H9 (cell line): ENCODE data around the gene GABRB2. TPM values are rescaled to one million over a fixed set of nuclear protein-coding genes. Genes with fewer than 3 reads are reported as not detected.

Experiments
- DNase-seq: peaks from one replicate; pipeline ENCODE4 v3.0.0-alpha.2; 2017
- H2AFZ ChIP-seq: one replicate; pipeline ENCODE4 v1.6.1; 2013; ENCODE audit warnings: mild to moderate bottlenecking, low read length, control low read depth, moderate library complexity
- H2AK5ac ChIP-seq: 2 replicates; pipeline ENCODE4 v1.6.1; 2013; ENCODE audit warnings: low read length, control low read depth, mixed read lengths; ENCODE audit not compliant: insufficient read length
- H2BK120ac ChIP-seq: one replicate; pipeline ENCODE4 v1.6.1; 2013; ENCODE audit warnings: low read depth, mild to moderate bottlenecking, low read length, control low read depth, inconsistent platforms; ENCODE audit not compliant: poor library complexity, severe bottlenecking
- H2BK12ac ChIP-seq: 2 replicates; pipeline ENCODE4 v1.6.1; 2013; ENCODE audit warnings: low read length, control low read depth, mixed read lengths, low read depth; ENCODE audit not compliant: insufficient read length
- H2BK15ac ChIP-seq: 2 replicates; pipeline ENCODE4 v1.6.1; 2013; ENCODE audit warnings: low read depth, low read length, control low read depth
- H2BK20ac ChIP-seq: one replicate; pipeline ENCODE4 v1.6.1; 2013; ENCODE audit warnings: low read depth, mild to moderate bottlenecking, low read length, control low read depth, inconsistent platforms; ENCODE audit not compliant: poor library complexity, severe bottlenecking
- H2BK5ac ChIP-seq: 2 replicates; pipeline ENCODE4 v1.6.1; 2013; ENCODE audit warnings: low read length, control low read depth, mixed read lengths; ENCODE audit not compliant: insufficient read length
- H3K14ac ChIP-seq: 2 replicates; pipeline ENCODE4 v1.6.1; 2013; ENCODE audit warnings: low read length, control low read depth; ENCODE audit not compliant: insufficient read depth
- H3K18ac ChIP-seq: 2 replicates; pipeline ENCODE4 v1.6.1; 2013; ENCODE audit warnings: low read depth, mild to moderate bottlenecking, mixed read lengths, low read length, control low read depth; ENCODE audit not compliant: insufficient read length
- H3K23ac ChIP-seq: 2 replicates; pipeline ENCODE4 v1.6.1; 2013; ENCODE audit warnings: low read length, control low read depth, mixed read lengths, low read depth; ENCODE audit not compliant: insufficient read length
- H3K23me2 ChIP-seq: 2 replicates; pipeline ENCODE4 v1.6.1; 2013; ENCODE audit warnings: low read depth, mild to moderate bottlenecking, mixed read lengths, low read length, control low read depth; ENCODE audit not compliant: insufficient read length, poor library complexity, severe bottlenecking
- H3K27ac ChIP-seq: 2 replicates; pipeline ENCODE4 v1.5.1; 2013; ENCODE audit warnings: low read length, control low read depth, mixed read lengths, low read depth; ENCODE audit not compliant: insufficient read length
- H3K27me3 ChIP-seq: 2 replicates; pipeline ENCODE4 v1.6.1; 2013; ENCODE audit warnings: low read length, control low read depth, inconsistent platforms; ENCODE audit not compliant: insufficient read depth
- H3K4ac ChIP-seq: 2 replicates; pipeline ENCODE4 v1.6.1; 2013; ENCODE audit warnings: low read depth, mild to moderate bottlenecking, control low read depth, inconsistent platforms, low read length, moderate library complexity
- H3K4me1 ChIP-seq: 2 replicates; pipeline ENCODE4 v1.6.1; 2013; ENCODE audit warnings: low read length, control low read depth, inconsistent platforms; ENCODE audit not compliant: insufficient read depth
- H3K4me2 ChIP-seq: 2 replicates; pipeline ENCODE4 v1.6.1; 2013; ENCODE audit warnings: low read length, control low read depth, mixed read lengths; ENCODE audit not compliant: insufficient read length, insufficient read depth
- H3K56ac ChIP-seq: 2 replicates; pipeline ENCODE4 v1.6.1; 2013; ENCODE audit warnings: low read depth, mild to moderate bottlenecking, mixed read lengths, low read length, control low read depth; ENCODE audit not compliant: insufficient read length
- H3K79me1 ChIP-seq: 2 replicates; pipeline ENCODE4 v1.6.1; 2013; ENCODE audit warnings: low read depth, mild to moderate bottlenecking, moderate library complexity, low read length, control low read depth, inconsistent platforms; ENCODE audit not compliant: insufficient read depth, poor library complexity, severe bottlenecking
- H3K79me2 ChIP-seq: 2 replicates; pipeline ENCODE4 v1.6.1; 2013; ENCODE audit warnings: low read length, control low read depth, inconsistent platforms; ENCODE audit not compliant: insufficient read depth
- H3K9ac ChIP-seq: 2 replicates; pipeline ENCODE4 v1.6.1; 2013; ENCODE audit warnings: low read length, control low read depth, mixed read lengths; ENCODE audit not compliant: insufficient read length; ENCODE audit errors: extremely low read depth
- H3K9me3 ChIP-seq: one replicate; pipeline ENCODE4 v1.6.1; 2013; ENCODE audit warnings: low read depth, low read length, inconsistent platforms; ENCODE audit not compliant: control insufficient read depth
- H3T11ph ChIP-seq: one replicate; pipeline ENCODE4 v1.6.1; 2013; ENCODE audit warnings: mild to moderate bottlenecking, low read length, control low read depth, inconsistent platforms
- H4K20me1 ChIP-seq: one replicate; pipeline ENCODE4 v1.6.1; 2013; ENCODE audit not compliant: control insufficient read depth, insufficient read length, insufficient read depth
- H4K5ac ChIP-seq: 2 replicates; pipeline ENCODE4 v1.6.1; 2013; ENCODE audit warnings: low read depth, mild to moderate bottlenecking, mixed read lengths, low read length, control low read depth; ENCODE audit not compliant: insufficient read length
- H4K8ac ChIP-seq: replicated peaks from 2 replicates; pipeline ENCODE4 v1.6.1; 2013; ENCODE audit warnings: low read length, control low read depth, mixed read lengths, low read depth; ENCODE audit not compliant: insufficient read length
- H4K91ac ChIP-seq: 2 replicates; pipeline ENCODE4 v1.6.1; 2013; ENCODE audit warnings: low read depth, mild to moderate bottlenecking, moderate library complexity, mixed read lengths, low read length, control low read depth; ENCODE audit not compliant: insufficient read length
- H3K27ac Mint-ChIP-seq, 3 experiments: 2 replicates in 2 of 3; 3 replicates in 1 of 3; pipeline ENCODE4 v1.8.0; 2020 to 2021; ENCODE audit warnings: mixed read lengths in 3 of 3, mild to moderate bottlenecking in 1 of 3, moderate library complexity in 1 of 3
- H3K27me3 Mint-ChIP-seq: 2 replicates; pipeline ENCODE4 v1.8.0; 2021; ENCODE audit warnings: low read depth, mild to moderate bottlenecking, moderate library complexity, mixed read lengths
- H3K36me3 Mint-ChIP-seq, 3 experiments: 2 replicates in 2 of 3; 3 replicates in 1 of 3; pipeline ENCODE4 v1.8.0; 2020 to 2021; ENCODE audit warnings: low read depth in 3 of 3, mixed read lengths in 3 of 3; ENCODE audit not compliant: insufficient read depth in 1 of 3
- H3K4me1 Mint-ChIP-seq, 2 experiments: 2 replicates each; pipeline ENCODE4 v1.8.0; 2020; ENCODE audit warnings: mixed read lengths in 2 of 2
- H3K4me3 Mint-ChIP-seq, 2 experiments: 2 replicates in 1 of 2; 3 replicates in 1 of 2; pipeline ENCODE4 v1.8.0; 2020 to 2021; ENCODE audit warnings: mild to moderate bottlenecking in 2 of 2, mixed read lengths in 2 of 2, moderate library complexity in 1 of 2
- H3K9me3 Mint-ChIP-seq, 2 experiments: 2 replicates in 1 of 2; 3 replicates in 1 of 2; pipeline ENCODE4 v1.8.0; 2020; ENCODE audit warnings: mild to moderate bottlenecking in 2 of 2, mixed read lengths in 2 of 2, moderate library complexity in 1 of 2
- CTCF ChIP-seq: fragments of 200-600 bp; sonication (generic); conservative IDR thresholded peaks from 3 replicates; pipeline ENCODE4 v1.8.0; 2021; ENCODE audit warnings: antibody characterized with exemption, mild to moderate bottlenecking
- WGBS: extraction: QIAGEN DNeasy Blood & Tissue Kit; methylation state at CpG from one replicate; pipeline ENCODE4 v1.1.7; 2013; ENCODE audit warnings: missing lambda C conversion rate, low lambda C conversion rate, mixed read lengths; ENCODE audit not compliant: insufficient read length; ENCODE audit errors: extremely low coverage; 5-methylcytosine and 5-hydroxymethylcytosine counted together
- total RNA-seq: library from RNA; stranded (reverse); gene quantifications from 2 replicates; pipeline ENCODE4 v1.2.1, GENCODE V29; 2021

Gene GABRB2
- total RNA-seq, 1 experiment from 2014 or later = 0.20 TPM

- H3K9me3 ChIP-seq = no peaks in the 10 kb centered on the region
- H2BK15ac ChIP-seq = no peak overlapping the region
- no peaks in the 10 kb centered on the region for H3K79me1 ChIP-seq
- H2BK12ac ChIP-seq = no peak overlapping the region
- no peaks in the 10 kb centered on the region for H3K27me3 Mint-ChIP-seq
- no peak overlapping the region for H3K18ac ChIP-seq
- H3K4me1 Mint-ChIP-seq = no peaks in the 10 kb centered on the region
- no peak overlapping the region for H3K23ac ChIP-seq
- H2BK5ac ChIP-seq = no peak overlapping the region
- no peak overlapping the region for H3K4ac ChIP-seq
- no peaks in the 10 kb centered on the region for H3K27me3 ChIP-seq
- no peak overlapping the region for H3K4me2 ChIP-seq
- no peak overlapping the region for H3K56ac ChIP-seq
- peaks cover 0 to 2% of the 10 kb centered on the region in 2 experiments; a peak in 1 of 5 replicates for H3K9me3 Mint-ChIP-seq
- H2BK120ac ChIP-seq = no peak overlapping the region
- no peak for TF ChIP-seq CTCF
- H4K8ac ChIP-seq = no peak overlapping the region
- no peak overlapping the region for H2AFZ ChIP-seq
- no peaks in the 10 kb centered on the region for H3K79me2 ChIP-seq
- no peaks in the 10 kb centered on the region for H4K20me1 ChIP-seq
- WGBS = no CpG with 5 or more reads among the region's 1 CpG
- no peak overlapping the region for H3T11ph ChIP-seq
- no peak overlapping the region for H3K9ac ChIP-seq
- no peak overlapping the region for H3K4me3 Mint-ChIP-seq
- no peak overlapping the region for H4K91ac ChIP-seq
- DNase-seq = no peak
- H3K27ac ChIP-seq = no peak overlapping the region
- H2AK5ac ChIP-seq = no peak overlapping the region
- H3K27ac Mint-ChIP-seq = no peak overlapping the region
- H3K4me1 ChIP-seq = no peaks in the 10 kb centered on the region
- H3K14ac ChIP-seq = no peak overlapping the region
- H2BK20ac ChIP-seq = no peak overlapping the region
- H3K23me2 ChIP-seq = no peaks in the 10 kb centered on the region
- H4K5ac ChIP-seq = no peak overlapping the region
- H3K36me3 Mint-ChIP-seq = no peaks in the 10 kb centered on the region
These were observed 39.3 kb upstream of the GABRB2 start for GRCh38 chr5:161585798-161586197.
